CD4-positive, CD25-positive, alpha-beta regulatory T cell (primary cell): ENCODE measurements around the gene DRAXIN. TPM values are rescaled to one million over a fixed set of nuclear protein-coding genes. Genes with fewer than 3 reads are reported as not detected.

ENCODE experiments used
- ATAC-seq, 2 donors: fragments of 150-1000 bp; cut with Tn5 transposase; one replicate each; pipeline ENCODE4 v1.10.0; 2021; ENCODE audit warnings: low read depth in 2 of 2, moderate number of reproducible peaks in 2 of 2, moderate library complexity in 1 of 2
- DNase-seq, 3 donors: peaks; one replicate each; pipeline versions ENCODE4 v3.0.0 to v3.0.0-alpha.2; 2012 to 2022; ENCODE audit warnings: mixed read lengths in 1 of 3
- H3K27ac ChIP-seq: one replicate; pipeline ENCODE4 v1.7.0; 2013; ENCODE audit warnings: mild to moderate bottlenecking, low read length; ENCODE audit not compliant: insufficient read depth, poor library complexity, severe bottlenecking
- H3K27me3 ChIP-seq: one replicate; pipeline ENCODE4 v1.7.0; 2013; ENCODE audit warnings: low read length; ENCODE audit not compliant: control insufficient read depth, insufficient read depth
- H3K36me3 ChIP-seq: one replicate; pipeline ENCODE4 v1.7.0; 2013; ENCODE audit warnings: mild to moderate bottlenecking, low read length, moderate library complexity; ENCODE audit not compliant: control insufficient read depth, insufficient read depth
- H3K4me1 ChIP-seq: 2 replicates; pipeline ENCODE4 v1.7.0; 2013; ENCODE audit warnings: mild to moderate bottlenecking, low read length; ENCODE audit not compliant: insufficient read depth, control insufficient read depth, poor library complexity, severe bottlenecking
- H3K4me3 ChIP-seq: one replicate; pipeline ENCODE4 v1.7.0; 2013; ENCODE audit warnings: low read depth, mild to moderate bottlenecking, low read length, moderate library complexity
- H3K9me3 ChIP-seq, 2 experiments: 1 replicate in 1 of 2; 2 replicates in 1 of 2; pipeline ENCODE4 v1.7.0; 2013; ENCODE audit warnings: low read length in 2 of 2, mild to moderate bottlenecking in 1 of 2, moderate library complexity in 1 of 2; ENCODE audit not compliant: control insufficient read depth in 2 of 2
- H3K27ac Mint-ChIP-seq, 3 donors: one replicate each; pipeline ENCODE4 v1.8.0; 2020 to 2022; ENCODE audit warnings: mild to moderate bottlenecking in 3 of 3, mixed read lengths in 3 of 3, moderate library complexity in 2 of 3
- H3K27me3 Mint-ChIP-seq: one replicate; pipeline ENCODE4 v1.8.0; 2022; ENCODE audit warnings: mild to moderate bottlenecking, mixed read lengths
- H3K36me3 Mint-ChIP-seq: one replicate; pipeline ENCODE4 v1.8.0; 2020; ENCODE audit warnings: mixed read lengths
- H3K4me1 Mint-ChIP-seq, 4 donors: one replicate each; pipeline ENCODE4 v1.8.0; 2020 to 2022; ENCODE audit warnings: mixed read lengths in 4 of 4, mild to moderate bottlenecking in 1 of 4
- H3K4me3 Mint-ChIP-seq, 4 donors: one replicate each; pipeline ENCODE4 v1.8.0; 2020 to 2022; ENCODE audit warnings: mild to moderate bottlenecking in 4 of 4, mixed read lengths in 4 of 4, moderate library complexity in 3 of 4
- H3K9me3 Mint-ChIP-seq, 7 donors: one replicate each; pipeline ENCODE4 v1.8.0; 2020 to 2022; ENCODE audit warnings: mixed read lengths in 7 of 7, mild to moderate bottlenecking in 3 of 7, moderate library complexity in 2 of 7
- polyA plus RNA-seq, 4 donors: library from polyadenylated mRNA; unstranded; fragments of 300-500 nt; fragmentation: Illumina TruSeq; gene quantifications; one replicate each; pipeline ENCODE4 v1.2.3, GENCODE V29; 2021
- total RNA-seq: library from RNA; stranded (reverse); gene quantifications from one replicate; pipeline ENCODE4 v1.2.3, GENCODE V29; 2022

The DRAXIN gene
- total and polyA plus RNA-seq, 5 donors from 2014 or later = 0.06 to 0.11 TPM; not detected in 3

- ATAC-seq (no peak), DNase-seq (no peak)
- H3K27me3 Mint-ChIP-seq = peaks cover 9% of the 10 kb centered on the region
- no peaks in the 10 kb centered on the region for H3K27me3 ChIP-seq
- H3K36me3 ChIP-seq = peaks cover 7% of the 10 kb centered on the region
- H3K27ac Mint-ChIP-seq = peak overlapping the region in 2 of 3 donors; percentile 33 to 85
- no peak overlapping the region for H3K4me3 ChIP-seq
- no peaks in the 10 kb centered on the region for H3K9me3 Mint-ChIP-seq
- H3K4me3 Mint-ChIP-seq = peak overlapping the region; percentile 41 to 92 (median 74)
- H3K4me1 ChIP-seq = peaks cover 37% of the 10 kb centered on the region
- H3K4me1 Mint-ChIP-seq = peaks cover 0 to 52% (median 24%) of the 10 kb centered on the region in 4 donors
- no peak overlapping the region for H3K27ac ChIP-seq
- H3K36me3 Mint-ChIP-seq = no peaks in the 10 kb centered on the region
- H3K9me3 ChIP-seq = no peaks in the 10 kb centered on the region
Measured at GRCh38 chr1:11652203-11652780, 39.2 kb upstream of the DRAXIN start.

GRCh38 chr1:11653101-11653860, 38.2 kb upstream of the DRAXIN start:
- Mint-ChIP-seq H3K27ac (peak overlapping the region in 1 of 3 donors; percentile 20), H3K4me3 (peak overlapping the region; percentile 78 to 92 (median 84)), H3K36me3 (peaks cover 3% of the 10 kb centered on the region), H3K9me3 (no peaks in the 10 kb centered on the region), H3K27me3 (peaks cover 9% of the 10 kb centered on the region), H3K4me1 (peaks cover 0 to 52% (median 24%) of the 10 kb centered on the region in 4 donors)
- ATAC-seq (no peak), DNase-seq (no peak)
- Histone ChIP-seq H3K27me3 (no peaks in the 10 kb centered on the region), H3K36me3 (peaks cover 8% of the 10 kb centered on the region), H3K4me1 (peaks cover 37% of the 10 kb centered on the region), H3K4me3 (no peak overlapping the region), H3K27ac (peak overlapping the region; percentile 41), H3K9me3 (no peaks in the 10 kb centered on the region)

GRCh38 chr1:11653861-11654136, 37.7 kb upstream of the DRAXIN start:
- H3K4me3 Mint-ChIP-seq = peak overlapping the region; percentile 52 to 83 (median 80)
- H3K9me3 Mint-ChIP-seq = no peaks in the 10 kb centered on the region
- peaks cover 9% of the 10 kb centered on the region for H3K27me3 Mint-ChIP-seq
- no peaks in the 10 kb centered on the region for H3K9me3 ChIP-seq
- H3K27me3 ChIP-seq = no peaks in the 10 kb centered on the region
- peak overlapping the region in 1 of 3 donors; percentile 25 for H3K27ac Mint-ChIP-seq
- ATAC-seq = no peak
- no peak for DNase-seq
- H3K4me1 ChIP-seq = peaks cover 37% of the 10 kb centered on the region
- H3K27ac ChIP-seq = peak overlapping the region; percentile 41
- peaks cover 9% of the 10 kb centered on the region for H3K36me3 ChIP-seq
- H3K4me1 Mint-ChIP-seq = peaks cover 0 to 49% (median 24%) of the 10 kb centered on the region in 4 donors
- peaks cover 3% of the 10 kb centered on the region for H3K36me3 Mint-ChIP-seq
- no peak overlapping the region for H3K4me3 ChIP-seq

- H3K4me1 ChIP-seq = peaks cover 35% of the 10 kb centered on the region
- H3K4me3 ChIP-seq = peak within 1 kb of the TSS; percentile 60
- Mint-ChIP-seq H3K4me3 (peak within 1 kb of the TSS; percentile 83 to 85 (median 84)), H3K36me3 (peaks cover 3% of the 10 kb centered on the region), H3K27me3 (peaks cover 7% of the 10 kb centered on the region), H3K9me3 (no peaks in the 10 kb centered on the region), H3K4me1 (peaks cover 0 to 43% (median 23%) of the 10 kb centered on the region in 4 donors), H3K27ac (peak within 1 kb of the TSS; percentile 25 to 64 (median 43))
- H3K27me3 ChIP-seq = no peaks in the 10 kb centered on the region
- H3K36me3 ChIP-seq = peaks cover 11% of the 10 kb centered on the region
- H3K27ac ChIP-seq = peak within 1 kb of the TSS; percentile 41
- H3K9me3 ChIP-seq = no peaks in the 10 kb centered on the region
- peak; percentile 44 to 68 (median 65) for DNase-seq
- ATAC-seq = peak; percentile 74 to 77
Measured at GRCh38 chr1:11654137-11654938, 37.2 kb upstream of the DRAXIN start, which contains the start of the genes FBXO2 and FBXO44. TSS of gene FBXO2 (minus strand) at chr1:11654429. CDS start at chr1:11654340, 89 bp downstream. TSS of gene FBXO44 (plus strand) at chr1:11654877. CDS start at chr1:11655836, 959 bp downstream.

- ATAC-seq (peak; percentile 14 to 24), DNase-seq (no peak)
- H3K27ac ChIP-seq = peak overlapping the region; percentile 14
- Mint-ChIP-seq H3K27ac (peak overlapping the region; percentile 7 to 64 (median 43)), H3K9me3 (no peaks in the 10 kb centered on the region), H3K36me3 (peaks cover 7% of the 10 kb centered on the region), H3K27me3 (peaks cover 4% of the 10 kb centered on the region), H3K4me1 (peaks cover 0 to 35% (median 18%) of the 10 kb centered on the region in 4 donors), H3K4me3 (peak overlapping the region; percentile 82 to 84 (median 84))
- H3K27me3 ChIP-seq = no peaks in the 10 kb centered on the region
- peak overlapping the region; percentile 60 for H3K4me3 ChIP-seq
- H3K36me3 ChIP-seq = peaks cover 13% of the 10 kb centered on the region
- peaks cover 26% of the 10 kb centered on the region for H3K4me1 ChIP-seq
- no peaks in the 10 kb centered on the region for H3K9me3 ChIP-seq
Measured at GRCh38 chr1:11654939-11655808, 36.3 kb upstream of the DRAXIN start.

- ATAC-seq = no peak
- Histone ChIP-seq H3K27me3 (no peaks in the 10 kb centered on the region), H3K27ac (no peak overlapping the region), H3K9me3 (no peaks in the 10 kb centered on the region), H3K4me3 (no peak overlapping the region), H3K4me1 (peaks cover 17% of the 10 kb centered on the region), H3K36me3 (peaks cover 13% of the 10 kb centered on the region)
- peaks cover 0 to 16% (median 10%) of the 10 kb centered on the region in 4 donors for H3K4me1 Mint-ChIP-seq
- H3K4me3 Mint-ChIP-seq = peak overlapping the region in 2 of 4 donors; percentile 47
- peaks cover 14% of the 10 kb centered on the region for H3K36me3 Mint-ChIP-seq
- no peak overlapping the region for H3K27ac Mint-ChIP-seq
- H3K27me3 Mint-ChIP-seq = no peaks in the 10 kb centered on the region
- no peak for DNase-seq
- peaks cover 0 to 1% (median 0%) of the 10 kb centered on the region in 7 donors for H3K9me3 Mint-ChIP-seq
Measured at GRCh38 chr1:11657654-11658053, 33.9 kb upstream of the DRAXIN start.

- H3K36me3 Mint-ChIP-seq = peaks cover 14% of the 10 kb centered on the region
- ATAC-seq (no peak), DNase-seq (no peak)
- H3K4me3 ChIP-seq = no peak overlapping the region
- no peak overlapping the region for H3K27ac ChIP-seq
- H3K27me3 ChIP-seq = no peaks in the 10 kb centered on the region
- peaks cover 0 to 1% (median 0%) of the 10 kb centered on the region in 7 donors for H3K9me3 Mint-ChIP-seq
- H3K4me1 Mint-ChIP-seq = peaks cover 0 to 11% (median 9%) of the 10 kb centered on the region in 4 donors
- H3K27ac Mint-ChIP-seq = no peak overlapping the region
- no peaks in the 10 kb centered on the region for H3K9me3 ChIP-seq
- peaks cover 2% of the 10 kb centered on the region for H3K27me3 Mint-ChIP-seq
- peaks cover 13% of the 10 kb centered on the region for H3K36me3 ChIP-seq
- peaks cover 17% of the 10 kb centered on the region for H3K4me1 ChIP-seq
- H3K4me3 Mint-ChIP-seq = no peak overlapping the region
Measured at GRCh38 chr1:11658542-11658941, 33.0 kb upstream of the DRAXIN start.
